ENCODE measurements around the gene ITPR2.

ITPR2 gene

GRCh38 chr12:26293612-26294011, 539.4 kb downstream of the ITPR2 start:
- no peak for DNase-seq (ENCODE audit: low spot score)

- no peak for DNase-seq (ENCODE audit: low spot score)
Observed at GRCh38 chr12:26292596-26292995, 540.4 kb downstream of the ITPR2 start.

GRCh38 chr12:26290565-26290964, 542.4 kb downstream of the ITPR2 start:
- DNase-seq (ENCODE audit: low spot score): no peak

GRCh38 chr12:26287671-26288381, 545.2 kb downstream of the ITPR2 start:
- no peak for DNase-seq (ENCODE audit: low spot score)

All from HuH-7 (cell line).